NCI-H345 (cell line): ENCODE measurements around the gene ENPP4.
A peak's percentile ranks its signal among the peaks of the same experiment; 100 is the strongest.
"Not testable (repeated sequence)": the region's sequence is repeated elsewhere in the genome, so short reads cannot be mapped to it uniquely, and the experiment has no call there.

Experiments
- DNase-seq: peaks from one replicate; lab custom pipeline; 2025; lab: John Stamatoyannopoulos, UW

The ENPP4 gene

GRCh38 chr6:46131291-46131690, 1.5 kb downstream of the ENPP4 start:
- not testable (repeated sequence) for DNase-seq

DNA sequence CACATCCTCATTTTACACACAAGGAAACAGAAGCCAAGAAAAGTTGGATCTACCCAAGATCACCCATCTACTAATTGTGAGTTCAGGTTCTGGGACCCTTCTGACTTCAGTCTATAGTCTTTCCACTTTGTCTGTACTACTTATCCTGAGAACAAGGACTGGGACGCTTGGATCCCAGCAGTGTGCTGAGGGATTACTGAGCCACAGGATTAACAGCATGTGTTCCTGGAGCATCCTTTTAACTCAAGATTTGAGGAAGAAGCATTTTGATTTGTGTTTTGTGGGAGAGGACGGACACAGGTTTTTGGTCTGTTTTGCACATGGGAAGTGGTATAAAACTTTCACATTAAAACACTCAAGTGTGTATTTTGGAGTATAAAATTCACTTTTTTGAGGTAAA, 4.4 kb downstream of the ENPP4 start:
- DNase-seq, result no peak

GRCh38 chr6:46135176-46135575, 5.4 kb downstream of the ENPP4 start:
- DNase-seq, result peak; percentile 7

- DNase-seq, result no peak
Observed at GRCh38 chr6:46136831-46137230, 7.0 kb downstream of the ENPP4 start.

- DNase-seq, result no peak
Observed at GRCh38 chr6:46137387-46137786, 7.6 kb downstream of the ENPP4 start.

DNA sequence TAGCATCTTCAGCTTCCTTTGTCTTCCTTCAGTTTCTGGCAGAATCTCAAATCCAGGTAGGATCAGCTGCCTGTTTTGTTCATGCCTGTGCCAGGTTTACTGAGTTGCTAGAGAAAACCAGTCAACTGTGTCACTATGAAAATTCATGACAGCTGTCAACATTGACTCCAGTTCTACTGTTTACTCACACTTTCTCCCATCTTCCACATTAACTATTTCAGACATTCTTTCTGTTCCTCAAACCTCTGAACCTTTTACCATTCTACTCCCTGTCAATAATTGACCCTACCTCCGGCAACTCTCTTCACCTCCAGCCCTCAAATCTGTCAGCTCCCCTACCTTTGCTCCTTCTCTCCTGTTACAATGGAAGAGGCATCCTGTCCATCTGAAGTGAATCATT, 8.5 kb downstream of the ENPP4 start:
- DNase-seq, result peak; percentile 62

DNA sequence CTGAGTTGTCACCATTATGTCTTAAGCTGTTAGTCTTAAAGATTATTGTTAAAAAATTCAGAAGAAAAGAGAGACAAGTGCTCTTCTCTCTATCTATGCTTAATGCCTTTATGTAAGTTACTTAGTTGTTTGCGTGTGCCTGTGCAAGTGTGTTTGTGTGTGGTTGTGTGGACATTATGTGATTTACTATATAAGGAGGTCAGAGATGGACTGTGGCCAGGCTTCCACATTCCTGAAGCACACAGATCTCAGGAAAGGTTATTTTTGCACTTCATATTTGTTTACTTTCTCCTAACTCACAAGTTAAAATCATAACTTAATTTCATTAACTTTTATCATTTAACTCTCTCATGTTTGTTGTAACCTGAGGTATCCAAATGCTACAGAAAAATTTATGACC, 14.5 kb downstream of the ENPP4 start:
- no peak for DNase-seq

GRCh38 chr6:46149066-46149465, 19.3 kb downstream of the ENPP4 start:
- DNase-seq, result not testable (repeated sequence)

DNA sequence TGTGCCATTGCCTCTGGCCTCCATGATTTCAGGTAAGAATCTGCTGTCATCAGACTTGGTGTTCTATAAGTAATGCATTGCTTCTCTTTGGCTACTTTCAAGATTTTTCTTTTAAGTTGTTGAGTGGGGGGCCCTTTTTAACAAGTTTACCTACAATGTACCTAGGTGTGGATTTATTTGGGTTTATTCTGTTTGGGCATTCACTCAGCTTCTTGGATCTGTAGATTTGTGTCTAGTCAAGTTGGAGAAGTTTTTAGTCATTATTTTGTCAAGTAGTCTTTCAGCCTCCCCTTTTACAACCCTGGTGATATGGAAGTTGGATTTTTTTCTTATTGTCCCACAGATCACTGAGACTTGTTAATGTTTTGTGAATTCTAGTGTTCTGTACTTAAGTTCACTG, 26.9 kb downstream of the ENPP4 start:
- DNase-seq, result no peak

- DNase-seq, result no peak
Observed at GRCh38 chr6:46159229-46159628, 29.4 kb downstream of the ENPP4 start.

DNA sequence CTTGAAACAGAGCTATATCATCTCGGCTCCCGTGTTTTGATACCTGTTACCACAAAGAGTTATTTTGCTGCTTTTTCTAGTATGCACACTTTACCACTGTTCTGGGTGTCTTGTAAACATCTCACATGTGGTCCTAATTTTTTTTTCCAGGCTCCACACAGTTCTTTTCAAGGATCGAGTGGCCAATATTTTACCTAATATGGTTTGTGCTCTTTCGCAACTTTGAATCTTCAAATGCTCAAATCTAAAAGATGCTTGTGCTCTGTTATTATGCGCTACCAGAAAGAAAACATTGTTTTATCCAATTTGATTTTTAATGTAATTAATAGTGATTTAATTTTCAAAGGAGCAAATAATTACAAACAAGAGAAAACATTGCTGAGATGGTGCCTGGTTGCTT, 30.3 kb downstream of the ENPP4 start:
- no peak for DNase-seq

DNA sequence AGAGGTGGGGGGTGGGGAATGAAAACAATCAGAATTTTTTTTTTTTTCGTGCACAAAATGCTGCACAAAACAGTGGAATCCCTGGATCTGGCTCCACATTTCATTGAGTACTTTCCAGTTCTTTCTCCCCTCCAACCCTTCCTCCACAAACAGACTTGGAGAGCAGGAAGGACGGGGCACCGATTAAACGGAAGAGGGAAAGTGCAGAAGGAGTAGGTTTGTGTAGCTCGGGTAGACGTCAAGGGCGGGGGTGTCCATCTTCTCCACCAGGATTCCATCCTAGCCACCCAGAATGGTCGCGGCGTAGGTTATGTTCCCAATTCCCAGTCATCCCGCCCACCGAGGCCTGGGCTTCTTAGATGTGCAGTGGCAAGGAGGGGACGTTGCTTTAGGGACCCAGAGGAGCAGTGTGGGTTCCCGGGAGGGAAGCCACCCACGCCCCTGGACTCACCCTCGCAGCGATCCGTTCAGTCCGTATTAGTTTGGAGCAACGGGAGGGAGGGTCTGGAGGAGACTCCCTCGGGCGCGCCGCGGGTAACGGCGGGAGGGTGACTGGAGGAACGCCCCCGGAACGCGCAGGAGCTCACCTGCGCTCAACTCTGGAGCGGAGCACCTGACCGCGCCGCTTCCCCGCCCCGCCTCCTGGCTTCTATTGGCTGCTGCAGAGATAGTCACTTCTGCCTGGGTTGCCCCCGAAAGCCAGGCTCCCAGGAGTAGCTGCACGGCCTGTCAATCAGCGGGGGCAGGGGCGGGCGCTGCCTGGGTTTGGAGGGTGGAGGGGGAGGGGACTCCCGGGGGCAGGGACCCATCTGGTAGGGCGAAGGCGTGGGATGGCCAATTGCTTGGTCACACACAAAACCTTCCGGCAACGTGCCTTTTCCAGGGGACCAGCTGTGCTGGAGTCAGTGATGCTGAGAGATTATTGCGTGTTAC, 40.8 kb downstream of the ENPP4 start, which contains the start of gene ENPP5:
TSS of gene ENPP5 (minus strand) at position 624 of the 933 bp plus-strand sequence. CDS start 2,718 bp downstream, outside the sequence.
- peak; percentile 98 for DNase-seq

DNA sequence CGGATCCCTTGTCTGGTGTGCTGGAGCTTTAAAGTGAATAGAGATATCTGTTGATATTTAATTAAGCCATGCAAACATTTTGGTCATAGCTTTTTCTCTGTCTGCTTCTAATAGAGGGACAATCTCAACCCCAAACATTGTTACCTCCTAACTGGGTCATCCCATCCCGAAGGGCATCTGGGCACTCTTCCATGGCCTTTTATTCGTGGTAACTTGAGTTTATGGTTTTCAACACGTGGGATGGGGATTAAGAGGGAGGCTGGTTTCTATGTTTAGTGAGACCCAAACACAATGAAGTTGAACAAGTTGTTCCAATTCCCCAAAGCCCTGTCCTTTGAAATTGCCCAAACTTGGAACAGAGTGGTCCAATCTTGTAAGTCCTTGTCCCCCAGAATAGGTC, 42.4 kb downstream of the ENPP4 start:
- no peak for DNase-seq

- no peak for DNase-seq
Observed at GRCh38 chr6:46174904-46175303, 45.1 kb downstream of the ENPP4 start.

GRCh38 chr6:46175446-46175845, 45.7 kb downstream of the ENPP4 start:
- no peak for DNase-seq

- no peak for DNase-seq
Observed at GRCh38 chr6:46175976-46176375, 46.2 kb downstream of the ENPP4 start.

GRCh38 chr6:46184114-46184513, 54.3 kb downstream of the ENPP4 start:
- no peak for DNase-seq

DNA sequence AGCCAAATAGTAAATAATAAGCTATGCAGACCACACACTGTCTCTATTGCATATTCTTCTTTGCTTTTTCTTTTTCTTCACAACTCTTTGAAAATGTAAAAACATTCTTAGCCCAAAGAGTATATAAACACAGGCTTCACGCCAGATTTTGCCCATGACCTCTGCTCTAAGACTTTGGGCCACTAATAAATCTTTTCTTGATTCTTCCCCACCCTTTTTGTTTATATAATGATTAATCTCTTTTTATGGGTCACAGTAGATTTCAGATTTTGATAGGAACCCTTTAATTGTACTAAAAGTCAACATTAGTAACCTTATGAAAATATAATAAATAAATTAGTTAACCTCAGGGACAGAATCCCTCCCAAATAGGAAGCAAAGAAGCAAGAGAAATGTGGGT, 56.8 kb downstream of the ENPP4 start:
- DNase-seq, result no peak

GRCh38 chr6:46189726-46190125, 59.9 kb downstream of the ENPP4 start:
- no peak for DNase-seq

DNA sequence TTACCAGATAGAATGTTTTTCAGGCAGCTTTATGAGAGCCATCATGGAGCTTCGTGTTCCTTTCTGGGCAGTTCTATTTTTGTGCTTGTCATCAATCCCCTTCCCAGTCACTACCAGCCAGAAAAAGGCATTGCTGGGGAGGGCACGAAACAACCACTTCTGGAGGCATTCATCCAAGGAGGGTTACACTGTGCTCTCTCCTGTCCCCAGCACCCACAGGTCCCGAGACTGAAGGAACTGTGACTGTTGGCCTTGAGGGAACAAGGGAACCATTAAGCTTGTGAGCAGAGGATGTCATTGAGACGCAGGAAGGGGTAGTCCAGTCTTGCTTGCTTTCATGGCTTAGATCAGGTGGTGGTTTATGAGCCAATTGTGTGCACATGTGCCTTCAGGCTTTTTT, 61.1 kb downstream of the ENPP4 start:
- DNase-seq, result no peak

GRCh38 chr6:46191961-46192360, 62.2 kb downstream of the ENPP4 start:
- no peak for DNase-seq
